HepG2 (cell line): ENCODE measurements around the gene STK32C. TPM values are rescaled to one million over a fixed set of nuclear protein-coding genes. Genes with fewer than 3 reads are reported as not detected.
A peak's percentile ranks its signal among the peaks of the same experiment; 100 is the strongest.

Source experiments
- AFF4 ChIP-seq: sonication (generic); formaldehyde crosslinking; IDR thresholded peaks from 2 replicates; pipeline ENCODE4 v1.4.0; 2020; ENCODE audit warnings: missing genetic modification reagents
- CBX1 ChIP-seq: IDR thresholded peaks from one replicate; pipeline ENCODE4 v1.6.1; 2016; ENCODE audit warnings: antibody characterized with exemption, low read depth
- DDIT3 ChIP-seq: sonication (generic); formaldehyde crosslinking; IDR thresholded peaks from 2 replicates; pipeline ENCODE4 v1.4.0; 2020; ENCODE audit warnings: mild to moderate bottlenecking, missing genetic modification reagents
- E2F5 ChIP-seq: sonication (generic); formaldehyde crosslinking; conservative IDR thresholded peaks from 2 replicates; pipeline ENCODE4 v1.4.0; 2020; ENCODE audit warnings: missing genetic modification reagents
- ESRRA ChIP-seq: sonication (generic); formaldehyde crosslinking; IDR thresholded peaks from 2 replicates; pipeline ENCODE4 v1.5.1; 2020; ENCODE audit warnings: mild to moderate bottlenecking, low read depth, missing genetic modification reagents
- FOXA3 ChIP-seq: IDR thresholded peaks from 2 replicates; pipeline ENCODE4 v1.6.1; 2016; ENCODE audit warnings: missing genetic modification reagents, missing compliant biosample characterization
- GATAD1 ChIP-seq: IDR thresholded peaks from 2 replicates; pipeline ENCODE4 v1.6.1; 2016; ENCODE audit warnings: missing genetic modification reagents, missing compliant biosample characterization
- HCFC1 ChIP-seq: fragments of 150-350 bp; IDR thresholded peaks from 2 replicates; pipeline ENCODE4 v1.6.1; 2014; ENCODE audit warnings: low read depth, low read length
- PATZ1 ChIP-seq: sonication (generic); formaldehyde crosslinking; IDR thresholded peaks from 2 replicates; pipeline ENCODE4 v1.4.0; 2020; ENCODE audit warnings: missing genetic modification reagents
- SRSF9 ChIP-seq: fragments of 200-400 bp; formaldehyde crosslinking; IDR thresholded peaks from 2 replicates; pipeline ENCODE4 v1.6.1; 2018; ENCODE audit warnings: borderline replicate concordance, mild to moderate bottlenecking, low read depth, low read length; ENCODE audit not compliant: insufficient read depth, poor library complexity, severe bottlenecking
- TAF15 ChIP-seq: fragments of 200-400 bp; formaldehyde crosslinking; IDR thresholded peaks from one replicate; pipeline ENCODE4 v1.6.1; 2018; ENCODE audit warnings: mild to moderate bottlenecking, low read depth, low read length; ENCODE audit not compliant: poor library complexity, severe bottlenecking
- ZNF264 ChIP-seq: sonication (generic); formaldehyde crosslinking; IDR thresholded peaks from 2 replicates; pipeline ENCODE4 v1.4.0; 2020; ENCODE audit warnings: missing genetic modification reagents
- ZNF329 ChIP-seq: sonication (generic); formaldehyde crosslinking; IDR thresholded peaks from 2 replicates; pipeline ENCODE4 v1.9.0; 2021; ENCODE audit warnings: low read depth, mild to moderate bottlenecking, missing genetic modification reagents
- ZNF687 ChIP-seq: sonication (generic); formaldehyde crosslinking; IDR thresholded peaks from 2 replicates; pipeline ENCODE4 v1.5.1; 2020; ENCODE audit warnings: mild to moderate bottlenecking, missing genetic modification reagents, moderate library complexity
- ZNF7 ChIP-seq: IDR thresholded peaks from 2 replicates; pipeline ENCODE4 v1.6.1; 2016; ENCODE audit warnings: missing biosample characterization, missing genetic modification reagents
- ZNF724P ChIP-seq: sonication (generic); formaldehyde crosslinking; IDR thresholded peaks from 2 replicates; pipeline ENCODE4 v1.8.0; 2022; ENCODE audit warnings: missing genetic modification reagents, borderline replicate concordance
- ZNF740 ChIP-seq: sonication (generic); formaldehyde crosslinking; IDR thresholded peaks from 2 replicates; pipeline ENCODE4 v1.4.0; 2020; ENCODE audit warnings: missing genetic modification reagents
- polyA plus RNA-seq, 8 experiments: library from polyadenylated mRNA; depleted of rRNA in 3 of 8; stranded (reverse) in 7 of 8; unstranded in 1 of 8; fragments of >200 nt; fragmentation: Illumina TruSeq in 4 of 8; extraction: Trizol in 4 of 8; gene quantifications; 2 replicates each; pipeline versions ENCODE4 v1.2.1 to v1.2.3, GENCODE V29; 2011 to 2016; ENCODE audit warnings: low read depth in 4 of 8, missing spikeins in 1 of 8, mixed read lengths in 1 of 8; ENCODE audit not compliant: insufficient read depth in 1 of 8
- total RNA-seq, 5 experiments: library from RNA; depleted of rRNA; stranded (reverse); fragments of >200 nt; fragmentation: Illumina TruSeq; extraction: Trizol; gene quantifications; 2 replicates each; pipeline ENCODE4 v1.2.3, GENCODE V29; 2016; ENCODE audit warnings: low read depth in 1 of 5

The STK32C gene
- total and polyA plus RNA-seq, 2 of the 13 experiments (the other 11 are each of a cell fraction or from before 2014, with no cell fraction given), result 10.9 to 19.4 TPM

GRCh38 chr10:132336064-132336746 lies 28.5 kb upstream of the STK32C start (continued):
- TF ChIP-seq DDIT3, result no peak
- no peak for TF ChIP-seq HCFC1
- no peak for TF ChIP-seq ZNF329 (CRISPR knock-in tag)
- no peak for TF ChIP-seq E2F5
- peak; percentile 50; the same call in 1 of the 2 replicates for TF ChIP-seq PATZ1
- TF ChIP-seq SRSF9, result no peak
- no peak for TF ChIP-seq ZNF264
- TF ChIP-seq CBX1, result peak; percentile 58
- no peak for TF ChIP-seq TAF15
- TF ChIP-seq FOXA3 (CRISPR knock-in tag), result no peak
- TF ChIP-seq ZNF724P, result no peak
- TF ChIP-seq ZNF687 (CRISPR knock-in tag), result peak; percentile 27; the same call in 1 of the 2 replicates
- TF ChIP-seq ZNF740 (CRISPR knock-in tag), result peak; percentile 78; the same call in 1 of the 2 replicates
- 0 out of 2 replicates have a peak, but pooled peaks have one; percentile 21 for TF ChIP-seq GATAD1 (CRISPR knock-in tag)
- 0 out of 2 replicates have a peak, but pooled peaks have one; percentile 58 for TF ChIP-seq AFF4 (CRISPR knock-in tag)
- TF ChIP-seq ESRRA, result no peak
- TF ChIP-seq ZNF7 (CRISPR knock-in tag), result no peak
